IPS-20b (cell line): ENCODE measurements around the gene BLID.

Experiments used
- H3K27ac ChIP-seq: one replicate; pipeline ENCODE4 v1.5.1; 2013; ENCODE audit warnings: low read length
- H3K27me3 ChIP-seq: 2 replicates; pipeline ENCODE4 v1.6.1; 2013; ENCODE audit warnings: mild to moderate bottlenecking, low read length, inconsistent platforms; ENCODE audit not compliant: insufficient read depth
- H3K36me3 ChIP-seq: 2 replicates; pipeline ENCODE4 v1.6.1; 2013; ENCODE audit warnings: low read depth, mild to moderate bottlenecking, inconsistent platforms, low read length, moderate library complexity; ENCODE audit not compliant: insufficient read depth
- H3K4me1 ChIP-seq: 2 replicates; pipeline ENCODE4 v1.6.1; 2013; ENCODE audit warnings: mild to moderate bottlenecking, control low read depth, inconsistent platforms, low read length, moderate library complexity; ENCODE audit not compliant: insufficient read depth
- H3K4me3 ChIP-seq: 2 replicates; pipeline ENCODE4 v1.5.1; 2013; ENCODE audit warnings: mild to moderate bottlenecking, low read length, inconsistent platforms
- H3K9ac ChIP-seq: 2 replicates; pipeline ENCODE4 v1.6.1; 2013; ENCODE audit warnings: low read depth, mild to moderate bottlenecking, inconsistent platforms, low read length, moderate library complexity
- H3K9me3 ChIP-seq: 2 replicates; pipeline ENCODE4 v1.6.1; 2013; ENCODE audit warnings: mild to moderate bottlenecking, low read depth, low read length, inconsistent platforms; ENCODE audit not compliant: insufficient read depth

BLID gene

GRCh38 chr11:122071709-122072202, 44.3 kb downstream of the BLID start:
- H3K9ac ChIP-seq: no peak overlapping the region
- H3K36me3 ChIP-seq: no peaks in the 10 kb centered on the region
- peaks cover 5% of the 10 kb centered on the region; the same call in 1 of the 2 replicates for H3K4me1 ChIP-seq
- H3K27ac ChIP-seq: no peak overlapping the region
- no peaks in the 10 kb centered on the region for H3K9me3 ChIP-seq
- H3K27me3 ChIP-seq: no peaks in the 10 kb centered on the region
- no peak overlapping the region for H3K4me3 ChIP-seq

GRCh38 chr11:122069707-122070360, 46.2 kb downstream of the BLID start:
- Histone ChIP-seq H3K9me3 (peaks cover 2% of the 10 kb centered on the region; the same call in 1 of the 2 replicates), H3K4me1 (peaks cover 5% of the 10 kb centered on the region; the same call in 1 of the 2 replicates), H3K4me3 (no peak overlapping the region), H3K36me3 (no peaks in the 10 kb centered on the region), H3K27me3 (no peaks in the 10 kb centered on the region), H3K27ac (no peak overlapping the region), H3K9ac (no peak overlapping the region)

- Histone ChIP-seq H3K9ac (no peak overlapping the region), H3K9me3 (peaks cover 2% of the 10 kb centered on the region; the same call in 1 of the 2 replicates), H3K36me3 (no peaks in the 10 kb centered on the region), H3K27me3 (no peaks in the 10 kb centered on the region), H3K4me1 (peaks cover 5% of the 10 kb centered on the region; the same call in 1 of the 2 replicates), H3K4me3 (no peak overlapping the region), H3K27ac (no peak overlapping the region)
Measured at GRCh38 chr11:122068837-122069236, 47.2 kb downstream of the BLID start.

- Histone ChIP-seq H3K36me3 (no peaks in the 10 kb centered on the region), H3K9me3 (peaks cover 2% of the 10 kb centered on the region; the same call in 1 of the 2 replicates), H3K4me3 (no peak overlapping the region), H3K9ac (no peak overlapping the region), H3K4me1 (peaks cover 5% of the 10 kb centered on the region; the same call in 1 of the 2 replicates), H3K27ac (no peak overlapping the region), H3K27me3 (no peaks in the 10 kb centered on the region)
Measured at GRCh38 chr11:122068141-122068540, 47.9 kb downstream of the BLID start.
